DND-41 (cell line): ENCODE data around the gene PRRT2.

Source experiments
- ATAC-seq: fragments of 200-7000 bp; cut with Tn5 transposase; 3 replicates; pipeline ENCODE4 v1.9.1; 2021; ENCODE audit warnings: low read depth; ENCODE audit not compliant: insufficient read depth
- DNase-seq: peaks from one replicate; pipeline ENCODE4 v3.0.0-alpha.2; 2020
- H2AFZ ChIP-seq: 2 replicates; pipeline ENCODE4 v1.6.0; 2012; ENCODE audit warnings: low read depth, low read length
- H3K27ac ChIP-seq: 2 replicates; pipeline ENCODE4 v1.5.1; 2012; ENCODE audit warnings: low read length, inconsistent platforms
- H3K27me3 ChIP-seq: fragments of 200-600 bp; sonication (generic); 2 replicates; pipeline ENCODE4 v1.6.0; 2012; ENCODE audit warnings: low read length, mild to moderate bottlenecking, inconsistent platforms; ENCODE audit not compliant: insufficient read depth, poor library complexity
- H3K36me3 ChIP-seq: 2 replicates; pipeline ENCODE4 v1.5.1; 2012; ENCODE audit warnings: low read length, inconsistent platforms; ENCODE audit not compliant: insufficient read depth
- H3K4me1 ChIP-seq: 2 replicates; pipeline ENCODE4 v1.5.1; 2012; ENCODE audit warnings: mild to moderate bottlenecking, low read length; ENCODE audit not compliant: insufficient read depth
- H3K4me2 ChIP-seq: 2 replicates; pipeline ENCODE4 v1.6.0; 2012; ENCODE audit warnings: mild to moderate bottlenecking, moderate library complexity, low read length, inconsistent platforms; ENCODE audit not compliant: insufficient read depth
- H3K4me3 ChIP-seq, 2 experiments: fragments of 200-600 bp in 1 of 2; shearing (Covaris generic) in 1 of 2; 2 replicates each; pipeline ENCODE4 v1.5.1; 2012 to 2016; ENCODE audit warnings: inconsistent platforms in 2 of 2, low read length in 2 of 2, mild to moderate bottlenecking in 2 of 2, low read depth in 1 of 2, moderate library complexity in 1 of 2
- H3K79me2 ChIP-seq: 2 replicates; pipeline ENCODE4 v1.6.0; 2012; ENCODE audit warnings: low read length, inconsistent platforms; ENCODE audit not compliant: insufficient read depth
- H3K9ac ChIP-seq: 2 replicates; pipeline ENCODE4 v1.6.0; 2012; ENCODE audit warnings: low read depth, mild to moderate bottlenecking, inconsistent platforms, low read length, moderate library complexity
- H3K9me3 ChIP-seq: 2 replicates; pipeline ENCODE4 v1.5.1; 2012; ENCODE audit warnings: low read length, moderate library complexity, mild to moderate bottlenecking, inconsistent platforms; ENCODE audit not compliant: insufficient read depth, severe bottlenecking
- H4K20me1 ChIP-seq: 2 replicates; pipeline ENCODE4 v1.6.0; 2012; ENCODE audit warnings: low read length; ENCODE audit not compliant: insufficient read depth
- EZH2 ChIP-seq: IDR thresholded peaks from 3 replicates; pipeline ENCODE4 v1.6.1; 2012; ENCODE audit warnings: borderline replicate concordance, low read depth, mild to moderate bottlenecking, moderate library complexity, low read length, inconsistent platforms; ENCODE audit not compliant: severe bottlenecking
- TF ChIP-seq, protein P1 (sequence below): IDR thresholded peaks from 2 replicates; pipeline ENCODE4 v1.5.1; 2012; ENCODE audit warnings: borderline replicate concordance, low read length, moderate library complexity, mild to moderate bottlenecking; ENCODE audit not compliant: poor library complexity, severe bottlenecking; ENCODE audit errors: extremely low read depth

PRRT2 gene

DNA sequence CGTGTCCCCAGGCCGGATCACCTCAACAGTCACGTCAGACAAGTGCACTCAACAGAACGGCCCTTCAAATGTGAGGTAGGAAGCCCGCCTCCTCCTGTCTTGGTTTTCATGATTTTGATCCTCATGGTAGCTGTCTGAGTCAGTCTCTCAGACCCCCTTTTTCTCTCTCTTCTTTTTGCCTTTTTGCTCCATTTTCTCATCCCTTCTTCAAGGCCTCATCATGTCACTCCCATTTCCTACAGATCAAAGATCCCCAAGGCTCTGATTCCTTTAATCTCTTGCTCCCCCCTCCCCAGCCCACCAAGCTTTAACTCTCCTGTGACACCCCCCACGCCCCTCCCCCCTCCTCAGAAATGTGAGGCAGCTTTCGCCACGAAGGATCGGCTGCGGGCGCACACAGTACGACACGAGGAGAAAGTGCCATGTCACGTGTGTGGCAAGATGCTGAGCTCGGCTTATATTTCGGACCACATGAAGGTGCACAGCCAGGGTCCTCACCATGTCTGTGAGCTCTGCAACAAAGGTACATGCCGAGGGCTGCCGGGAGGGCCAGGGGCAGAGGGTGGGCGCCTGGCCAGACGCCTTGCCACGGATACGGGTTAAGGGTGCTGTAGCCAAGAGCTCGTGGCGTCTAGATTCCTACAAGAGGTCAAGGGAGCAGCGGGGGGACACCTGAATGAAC lies 3.6 kb upstream of the PRRT2 start:
- no peaks in the 10 kb centered on the region for H3K27me3 ChIP-seq
- peak overlapping the region; percentile 65 to 96 for H3K4me3 ChIP-seq
- peak overlapping the region; percentile 96 for H3K4me2 ChIP-seq
- DNase-seq (peak; percentile 40), ATAC-seq (no peak)
- H3K4me1 ChIP-seq = peaks cover 68% of the 10 kb centered on the region
- H2AFZ ChIP-seq = no peak overlapping the region
- H3K9ac ChIP-seq = peak overlapping the region; percentile 99
- H3K36me3 ChIP-seq = peaks cover 58% of the 10 kb centered on the region
- TF ChIP-seq EZH2 = no peak
- TF ChIP-seq, protein P1, sequence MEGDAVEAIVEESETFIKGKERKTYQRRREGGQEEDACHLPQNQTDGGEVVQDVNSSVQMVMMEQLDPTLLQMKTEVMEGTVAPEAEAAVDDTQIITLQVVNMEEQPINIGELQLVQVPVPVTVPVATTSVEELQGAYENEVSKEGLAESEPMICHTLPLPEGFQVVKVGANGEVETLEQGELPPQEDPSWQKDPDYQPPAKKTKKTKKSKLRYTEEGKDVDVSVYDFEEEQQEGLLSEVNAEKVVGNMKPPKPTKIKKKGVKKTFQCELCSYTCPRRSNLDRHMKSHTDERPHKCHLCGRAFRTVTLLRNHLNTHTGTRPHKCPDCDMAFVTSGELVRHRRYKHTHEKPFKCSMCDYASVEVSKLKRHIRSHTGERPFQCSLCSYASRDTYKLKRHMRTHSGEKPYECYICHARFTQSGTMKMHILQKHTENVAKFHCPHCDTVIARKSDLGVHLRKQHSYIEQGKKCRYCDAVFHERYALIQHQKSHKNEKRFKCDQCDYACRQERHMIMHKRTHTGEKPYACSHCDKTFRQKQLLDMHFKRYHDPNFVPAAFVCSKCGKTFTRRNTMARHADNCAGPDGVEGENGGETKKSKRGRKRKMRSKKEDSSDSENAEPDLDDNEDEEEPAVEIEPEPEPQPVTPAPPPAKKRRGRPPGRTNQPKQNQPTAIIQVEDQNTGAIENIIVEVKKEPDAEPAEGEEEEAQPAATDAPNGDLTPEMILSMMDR = no peak
- no peaks in the 10 kb centered on the region for H3K9me3 ChIP-seq
- peak overlapping the region; percentile 99 for H3K27ac ChIP-seq
- peaks cover 36% of the 10 kb centered on the region for H4K20me1 ChIP-seq
- peaks cover 48% of the 10 kb centered on the region for H3K79me2 ChIP-seq

DNA sequence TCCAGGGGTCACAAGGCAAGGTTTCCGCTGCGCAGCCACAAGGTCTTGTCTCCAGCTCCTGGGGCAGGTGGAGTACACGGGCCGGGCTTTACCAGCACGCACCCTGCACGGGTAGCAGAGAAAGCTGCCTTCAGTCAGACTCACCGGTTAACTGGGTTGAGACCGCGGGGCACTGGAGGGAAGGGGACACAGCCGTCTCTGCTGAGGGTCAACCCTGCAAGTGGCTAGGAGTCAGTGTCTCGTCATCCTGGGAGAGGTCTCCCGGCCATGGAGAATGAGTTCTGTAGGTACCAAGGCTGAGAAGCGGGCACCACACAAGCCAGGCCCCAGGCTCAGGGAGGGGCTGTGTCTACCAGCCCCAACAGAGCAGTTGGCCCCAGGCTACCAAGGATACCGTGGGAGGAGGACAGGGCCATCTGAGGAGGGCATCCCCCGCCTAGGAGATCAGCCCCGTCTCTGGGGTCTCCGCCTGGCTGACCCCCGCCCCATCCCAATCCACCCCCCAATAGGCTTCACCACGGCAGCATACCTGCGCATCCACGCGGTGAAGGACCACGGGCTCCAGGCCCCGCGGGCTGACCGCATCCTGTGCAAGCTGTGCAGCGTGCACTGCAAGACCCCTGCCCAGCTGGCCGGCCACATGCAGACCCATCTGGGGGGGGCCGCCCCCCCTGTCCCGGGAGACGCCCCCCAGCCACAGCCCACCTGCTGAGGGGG lies 2.8 kb upstream of the PRRT2 start:
- Histone ChIP-seq H3K36me3 (peaks cover 49% of the 10 kb centered on the region), H2AFZ (no peak overlapping the region), H3K4me3 (peak overlapping the region in 1 of 2 experiments; percentile 96; a peak in 2 of 4 replicates), H3K9ac (peak overlapping the region; percentile 99), H3K27me3 (no peaks in the 10 kb centered on the region), H3K27ac (peak overlapping the region; percentile 99), H3K4me1 (peaks cover 67% of the 10 kb centered on the region), H3K9me3 (no peaks in the 10 kb centered on the region), H4K20me1 (peaks cover 36% of the 10 kb centered on the region), H3K4me2 (peak overlapping the region; percentile 96), H3K79me2 (peaks cover 48% of the 10 kb centered on the region)
- ATAC-seq = no peak
- no peak for TF ChIP-seq EZH2
- TF ChIP-seq, protein P1 = no peak
- DNase-seq = no peak

DNA sequence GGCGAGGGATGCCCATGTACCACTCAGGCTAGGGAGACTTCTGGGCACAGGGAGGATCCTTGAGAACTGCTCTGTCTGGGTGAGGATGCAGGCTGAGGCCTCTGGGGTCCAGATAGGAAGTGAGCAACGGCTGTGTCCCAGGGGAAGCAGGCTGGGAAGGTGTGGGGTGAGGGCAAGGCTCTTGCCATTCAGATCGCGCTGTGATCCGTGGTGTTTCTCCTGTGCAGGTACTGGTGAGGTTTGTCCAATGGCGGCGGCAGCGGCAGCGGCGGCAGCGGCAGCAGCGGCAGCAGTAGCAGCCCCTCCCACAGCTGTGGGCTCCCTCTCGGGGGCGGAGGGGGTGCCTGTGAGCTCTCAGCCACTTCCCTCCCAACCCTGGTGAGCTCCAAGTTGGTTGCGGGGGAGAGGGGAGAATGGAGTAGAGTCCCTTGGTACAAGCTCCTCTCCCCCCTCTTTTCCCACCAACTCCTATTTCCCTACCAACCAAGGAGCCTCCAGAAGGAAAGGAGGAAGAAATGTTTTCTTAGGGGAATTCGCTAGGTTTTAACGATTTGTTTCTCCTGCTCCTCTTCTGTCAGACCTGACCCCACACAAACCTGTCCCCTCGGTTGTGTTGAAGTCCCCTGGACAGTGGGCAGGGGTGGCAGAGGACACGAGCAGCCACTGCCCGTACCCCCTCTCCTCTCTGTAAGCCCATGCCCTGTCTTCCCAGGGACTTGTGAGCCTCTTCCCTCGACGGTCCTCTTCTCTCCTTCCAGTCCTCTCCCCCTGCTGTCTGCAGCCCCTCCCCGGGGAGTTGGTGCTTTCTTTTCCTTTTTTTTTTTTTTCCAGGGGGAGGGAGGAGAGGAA lies 1.9 kb upstream of the PRRT2 start:
- Histone ChIP-seq H3K4me1 (peaks cover 67% of the 10 kb centered on the region), H3K27me3 (no peaks in the 10 kb centered on the region), H3K4me3 (peak overlapping the region in 1 of 2 experiments; percentile 11; a peak in 1 of 4 replicates), H3K27ac (peak overlapping the region; percentile 6; the same call in 1 of the 2 replicates), H3K9me3 (no peaks in the 10 kb centered on the region), H3K4me2 (peak overlapping the region; percentile 96), H2AFZ (no peak overlapping the region), H3K36me3 (peaks cover 41% of the 10 kb centered on the region), H3K79me2 (peaks cover 50% of the 10 kb centered on the region), H4K20me1 (peaks cover 36% of the 10 kb centered on the region), H3K9ac (no peak overlapping the region; the same call in 1 of the 2 replicates)
- ATAC-seq (no peak), DNase-seq (peak; percentile 45)
- TF ChIP-seq, protein P1 = no peak
- no peak for TF ChIP-seq EZH2
